Sigmoid colon (tissue), 4 donors: Measurements from ENCODE around the gene CDK4.

Experiments
- CTCF ChIP-seq, 4 experiments: fragments of 450-650 bp in 3 of 4; fragments of 200-600 bp in 1 of 4; IDR thresholded peaks; one replicate each; pipeline ENCODE4 v1.5.1; 2016 to 2019; ENCODE audit warnings: antibody characterized with exemption in 4 of 4, mild to moderate bottlenecking in 3 of 4, moderate library complexity in 2 of 4
- EP300 ChIP-seq, 4 donors: sonication (generic); formaldehyde crosslinking; IDR thresholded peaks; one replicate each; pipeline ENCODE4 v1.6.1; 2017; ENCODE audit warnings: antibody characterized with exemption in 4 of 4
- POLR2AphosphoS5 ChIP-seq, 4 donors: sonication (generic); formaldehyde crosslinking; IDR thresholded peaks; one replicate each; pipeline ENCODE4 v1.6.1; 2017; ENCODE audit warnings: antibody characterized with exemption in 4 of 4

DNA sequence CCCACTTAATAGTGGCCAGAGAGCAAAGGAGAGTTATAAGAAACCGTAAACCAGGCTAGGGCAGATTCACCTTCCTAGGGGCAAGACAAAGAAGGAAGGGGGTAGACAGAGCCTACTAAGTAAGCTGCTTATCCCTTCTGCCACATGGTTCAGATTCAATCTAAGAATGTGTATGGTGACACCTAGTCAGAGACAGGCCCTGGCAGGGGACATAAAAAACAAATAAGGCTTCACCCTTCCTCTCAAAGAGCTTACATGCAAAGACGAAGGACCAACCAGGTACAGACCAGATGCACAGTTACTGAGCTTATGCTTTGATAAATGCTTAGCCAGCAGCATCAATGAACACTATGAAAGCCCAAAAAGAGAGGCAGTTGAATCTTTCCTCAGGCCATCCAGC lies 10.4 kb upstream of the CDK4 start:
- TF ChIP-seq EP300 (IDR thresholded peaks at IDR 0.05) (no peak), POLR2AphosphoS5 (IDR thresholded peaks at IDR 0.05) (no peak), CTCF (IDR thresholded peaks at IDR 0.05) (no peak)
